A204.1 (cell line): ENCODE measurements around the gene CPT2.
"Not testable (repeated sequence)": the region's sequence is repeated elsewhere in the genome, so short reads cannot be mapped to it uniquely, and the experiment has no call there.

Experiments
- FAIRE-seq: peaks from 2 replicates; lab custom pipeline; 2012; peaks lifted over from hg19 to GRCh38; lab: Jason Lieb, UNC

CPT2 gene

GRCh38 chr1:53182716-53183094, 13.9 kb upstream of the CPT2 start:
- no peak for FAIRE-seq

- no peak for FAIRE-seq
Measured at GRCh38 chr1:53183095-53183990, 13.3 kb upstream of the CPT2 start.

GRCh38 chr1:53185955-53186297, 10.7 kb upstream of the CPT2 start:
- peak; percentile 80 for FAIRE-seq

GRCh38 chr1:53186533-53186932, 10.1 kb upstream of the CPT2 start:
- no peak for FAIRE-seq

GRCh38 chr1:53187401-53187800, 9.2 kb upstream of the CPT2 start:
- FAIRE-seq = no peak

- no peak for FAIRE-seq
Measured at GRCh38 chr1:53188099-53188498, 8.5 kb upstream of the CPT2 start.

GRCh38 chr1:53189061-53189460, 7.6 kb upstream of the CPT2 start:
- no peak for FAIRE-seq

GRCh38 chr1:53190210-53190611, 6.4 kb upstream of the CPT2 start:
- no peak for FAIRE-seq

GRCh38 chr1:53195246-53196016, 1.2 kb upstream of the CPT2 start:
- no peak for FAIRE-seq

GRCh38 chr1:53196017-53196484, 573 bp upstream of the CPT2 start:
- FAIRE-seq = no peak

GRCh38 chr1:53197291-53198200, 922 bp downstream of the CPT2 start:
- no peak for FAIRE-seq

GRCh38 chr1:53198241-53198651, 1.6 kb downstream of the CPT2 start:
- FAIRE-seq = no peak

GRCh38 chr1:53203466-53203865, 6.8 kb downstream of the CPT2 start:
- no peak for FAIRE-seq

GRCh38 chr1:53205496-53205895, 8.9 kb downstream of the CPT2 start:
- FAIRE-seq = not testable (repeated sequence)

- not testable (repeated sequence) for FAIRE-seq
Measured at GRCh38 chr1:53206083-53206685, 9.6 kb downstream of the CPT2 start.

- no peak for FAIRE-seq
Measured at GRCh38 chr1:53206735-53207379, 10.2 kb downstream of the CPT2 start.

- no peak for FAIRE-seq
Measured at GRCh38 chr1:53207726-53208125, 11.1 kb downstream of the CPT2 start.

- FAIRE-seq = no peak
Measured at GRCh38 chr1:53210352-53210751, 13.7 kb downstream of the CPT2 start.

- FAIRE-seq = no peak
Measured at GRCh38 chr1:53210954-53211353, 14.3 kb downstream of the CPT2 start.

GRCh38 chr1:53214376-53214940, 17.8 kb downstream of the CPT2 start:
- FAIRE-seq = no peak

- FAIRE-seq = no peak
Measured at GRCh38 chr1:53218201-53218600, 21.6 kb downstream of the CPT2 start.
